Renal cortex interstitium (tissue), 11 donors: Measurements from ENCODE around the gene DNAJB12. TPM values are rescaled to one million over a fixed set of nuclear protein-coding genes. Genes with fewer than 3 reads are reported as not detected.
"Not testable (repeated sequence)": the region's sequence is repeated elsewhere in the genome, so short reads cannot be mapped to it uniquely, and the experiment has no call there.

ENCODE experiments used
- DNase-seq, 11 donors: peaks; one replicate each; pipeline ENCODE4 v3.0.0-alpha.2; 2013; ENCODE audit warnings: low read depth in 9 of 11, low spot score in 4 of 11; ENCODE audit errors: extremely low read depth in 1 of 11
- polyA plus RNA-seq, 3 donors: library from polyadenylated mRNA; unstranded; fragments of 120-200 nt; gene quantifications; one replicate each; pipeline ENCODE4 v1.2.1, GENCODE V29; 2013; ENCODE audit not compliant: insufficient read length in 3 of 3

DNAJB12 gene
- polyA plus RNA-seq, 3 donors: 29.1 to 38.3 (median 35.6) TPM

DNA sequence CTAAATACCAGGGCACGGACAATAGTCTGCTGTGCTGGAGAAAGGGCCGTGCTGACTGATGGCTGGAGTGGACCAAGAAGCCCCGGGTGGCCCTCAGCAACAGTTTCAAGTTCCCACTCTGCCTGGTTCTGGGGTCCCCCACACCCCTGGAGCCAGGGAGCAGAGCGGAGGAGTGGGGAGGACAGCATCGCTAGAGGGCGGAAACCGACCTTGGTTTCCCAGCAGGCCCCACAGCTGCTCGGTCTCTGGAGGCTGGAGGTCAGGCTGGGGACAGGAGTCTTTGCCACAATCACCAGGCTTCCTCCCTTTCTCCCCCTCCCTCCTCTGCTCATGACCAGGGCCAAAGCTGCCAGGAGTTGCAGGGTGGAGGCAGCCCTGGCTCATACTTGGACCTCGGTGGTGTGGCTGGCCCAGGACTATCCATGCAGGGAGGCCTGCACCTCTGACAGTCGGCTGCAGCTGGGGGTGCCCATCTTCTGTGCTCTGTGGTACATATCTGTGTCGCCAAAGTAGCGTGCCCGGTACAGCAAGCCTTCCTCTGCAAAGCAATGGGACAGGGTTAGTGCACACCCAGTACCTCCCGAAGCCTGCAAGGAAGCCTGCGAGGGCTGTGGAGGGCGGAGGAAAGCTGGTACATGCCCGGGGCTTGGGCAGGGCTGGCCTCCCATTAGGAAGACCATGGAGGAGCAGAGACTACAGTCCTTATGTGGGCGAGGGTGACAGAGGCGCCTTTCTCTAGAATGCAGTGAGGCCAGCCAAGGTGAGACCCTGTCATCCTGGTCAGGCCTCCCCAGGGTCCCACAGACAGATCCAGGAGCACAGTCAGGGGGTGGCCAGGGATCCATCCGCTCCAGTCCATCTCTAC is 19.1 kb downstream of the DNAJB12 start:
- no peak for DNase-seq

DNA sequence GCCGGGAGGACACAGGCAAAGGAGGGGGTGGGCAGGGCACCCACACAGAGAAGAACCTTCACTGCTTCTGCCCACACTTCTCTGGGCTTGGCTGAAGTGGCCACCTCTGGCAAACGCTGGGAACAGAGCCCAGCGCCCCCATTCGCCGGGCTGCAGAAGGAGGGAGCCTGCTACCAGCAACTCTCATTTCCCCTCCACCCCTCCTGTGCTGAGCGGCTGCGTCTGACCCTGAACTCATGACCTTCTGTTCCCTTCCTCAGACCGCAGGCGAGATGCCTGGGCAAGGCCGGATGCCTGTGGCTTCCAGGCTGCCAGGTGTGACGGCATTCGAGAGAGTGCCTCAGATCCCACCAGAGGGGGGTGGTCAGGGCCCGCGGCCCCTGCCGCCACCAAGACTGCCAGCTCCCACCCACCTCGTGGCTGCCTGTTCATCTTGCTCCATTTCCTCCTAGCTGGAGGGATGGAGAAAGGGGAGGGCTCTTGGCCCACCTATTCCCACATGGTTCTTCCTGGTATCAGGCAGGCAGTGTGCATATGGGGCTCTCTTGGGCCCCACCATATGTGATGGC is 19.8 kb downstream of the DNAJB12 start:
- DNase-seq: peak in 1 of 11 donors; percentile 55

- peak in 3 of 11 donors; percentile 71 to 79 (median 75) for DNase-seq
Measured at GRCh38 chr10:72334196-72334824, 20.4 kb downstream of the DNAJB12 start.

DNA sequence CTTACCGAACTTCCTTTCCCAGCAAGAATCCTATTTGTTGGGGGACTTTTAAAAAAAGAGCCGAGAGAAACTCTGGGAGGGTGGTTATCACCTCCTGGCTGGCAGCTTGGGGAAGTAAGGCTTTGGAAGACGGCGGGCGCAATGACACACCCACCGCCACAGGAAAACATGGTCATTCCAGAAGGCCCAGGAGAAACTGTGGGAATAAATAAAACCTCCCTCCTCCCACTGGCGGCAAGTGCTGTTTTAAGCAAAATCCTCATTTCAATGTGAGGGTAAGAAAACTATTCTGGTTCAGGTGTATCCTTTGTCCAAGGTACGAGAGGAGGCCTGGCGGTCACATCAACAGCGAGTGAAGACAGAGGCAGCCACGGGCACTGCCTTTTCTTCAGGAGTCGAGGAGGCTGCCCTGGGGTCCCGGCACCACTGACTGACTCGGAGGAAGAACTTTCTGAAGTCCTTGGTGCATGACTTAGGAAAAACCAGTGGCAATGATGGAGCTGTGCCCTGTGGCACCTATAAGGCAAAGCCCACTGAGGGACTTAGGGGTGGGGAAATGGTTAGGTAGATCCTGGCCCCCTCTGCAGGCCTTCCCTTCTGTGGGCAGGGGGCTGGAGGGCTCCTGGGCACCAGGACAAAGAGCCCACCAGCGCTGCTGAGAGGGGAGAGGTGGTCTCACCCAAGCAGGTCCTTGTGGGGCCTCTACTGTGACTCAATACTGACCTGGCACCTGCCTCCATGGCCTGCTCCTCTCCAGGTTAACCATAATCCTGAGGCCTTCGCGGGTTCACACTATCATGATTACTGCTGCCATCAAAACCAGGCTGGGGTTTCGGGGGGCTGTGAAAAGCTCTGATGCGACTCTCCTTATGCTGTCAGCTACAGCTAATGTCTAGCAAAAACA is 21.4 kb downstream of the DNAJB12 start:
- no peak for DNase-seq

DNA sequence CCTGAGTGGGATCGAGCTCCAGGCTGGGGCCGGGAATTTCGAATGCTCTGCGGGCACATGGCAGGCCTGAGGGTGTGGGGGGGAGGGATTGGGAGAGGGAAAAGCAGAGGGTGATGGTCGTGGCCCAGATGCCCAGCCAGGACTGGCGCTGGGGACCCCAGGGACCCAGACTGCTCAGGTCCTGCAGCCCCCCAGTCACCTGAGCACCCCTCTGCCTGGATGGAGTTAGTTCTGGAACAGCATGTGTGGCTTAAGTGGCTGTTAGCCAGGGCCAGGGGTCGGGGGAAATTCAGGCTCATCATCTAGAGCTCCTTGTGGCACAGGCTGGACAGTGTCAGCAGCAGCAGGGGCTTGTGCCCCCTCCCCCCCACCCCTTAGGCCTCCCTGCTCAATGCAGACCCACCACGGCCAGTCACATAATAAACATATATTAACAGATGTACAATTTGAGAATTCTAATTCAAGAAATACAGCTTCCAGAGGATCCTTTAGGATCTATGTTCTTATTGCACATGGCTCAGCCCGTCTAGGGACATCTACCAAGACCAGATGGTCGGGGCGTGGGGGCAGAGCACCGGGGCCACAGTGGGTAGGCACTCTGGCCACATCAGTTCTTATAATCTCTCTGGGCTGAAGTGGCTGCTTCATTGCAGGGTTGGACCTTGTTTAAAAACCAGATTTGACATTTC is 22.2 kb downstream of the DNAJB12 start:
- DNase-seq: no peak

GRCh38 chr10:72331575-72332422 is 22.9 kb downstream of the DNAJB12 start:
- peak in 7 of 11 donors; percentile 81 to 91 (median 87) for DNase-seq

GRCh38 chr10:72330069-72330426 is 24.7 kb downstream of the DNAJB12 start:
- DNase-seq: no peak

DNA sequence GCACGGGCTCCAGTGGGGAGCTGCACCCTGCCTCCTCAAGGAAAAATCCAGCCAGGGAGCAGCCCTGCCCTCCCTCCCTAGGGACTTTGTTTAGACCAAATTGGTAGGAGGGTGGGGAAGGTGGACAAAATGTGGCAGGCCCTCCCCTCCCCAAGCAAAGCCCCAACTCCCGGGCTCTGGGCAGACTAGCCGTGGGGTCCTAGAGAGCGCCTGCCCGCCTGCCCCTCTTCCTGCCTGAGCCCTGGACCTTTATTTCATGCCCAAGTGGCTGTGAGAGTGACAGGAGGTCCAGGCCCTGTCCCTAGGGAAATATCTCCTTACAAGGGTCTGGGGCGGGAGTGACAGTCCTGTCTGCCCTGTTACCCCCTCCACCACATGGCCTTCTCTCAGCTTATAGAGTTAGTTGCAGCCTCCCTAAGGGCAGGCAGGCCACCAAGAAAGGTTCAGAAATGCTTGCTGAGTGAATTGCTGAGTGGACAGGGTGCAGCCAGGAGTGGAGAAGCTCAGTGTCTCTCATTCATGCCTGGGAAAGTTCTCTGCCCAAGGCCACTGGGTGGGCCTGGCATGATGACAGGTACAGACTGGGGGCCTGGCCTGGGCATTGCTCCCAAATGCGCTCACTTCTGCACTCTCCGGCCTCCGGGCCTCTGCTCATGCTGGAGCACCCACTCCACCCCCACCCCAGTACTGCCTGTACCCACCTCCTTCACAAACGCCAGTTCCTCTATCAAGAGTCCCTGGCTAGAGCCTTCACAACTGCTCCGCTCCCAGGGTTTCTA is 25.2 kb downstream of the DNAJB12 start:
- no peak for DNase-seq

GRCh38 chr10:72328829-72329204 is 25.9 kb downstream of the DNAJB12 start:
- no peak for DNase-seq

GRCh38 chr10:72328045-72328828 is 26.5 kb downstream of the DNAJB12 start:
- peak in 1 of 11 donors; percentile 56 for DNase-seq

DNA sequence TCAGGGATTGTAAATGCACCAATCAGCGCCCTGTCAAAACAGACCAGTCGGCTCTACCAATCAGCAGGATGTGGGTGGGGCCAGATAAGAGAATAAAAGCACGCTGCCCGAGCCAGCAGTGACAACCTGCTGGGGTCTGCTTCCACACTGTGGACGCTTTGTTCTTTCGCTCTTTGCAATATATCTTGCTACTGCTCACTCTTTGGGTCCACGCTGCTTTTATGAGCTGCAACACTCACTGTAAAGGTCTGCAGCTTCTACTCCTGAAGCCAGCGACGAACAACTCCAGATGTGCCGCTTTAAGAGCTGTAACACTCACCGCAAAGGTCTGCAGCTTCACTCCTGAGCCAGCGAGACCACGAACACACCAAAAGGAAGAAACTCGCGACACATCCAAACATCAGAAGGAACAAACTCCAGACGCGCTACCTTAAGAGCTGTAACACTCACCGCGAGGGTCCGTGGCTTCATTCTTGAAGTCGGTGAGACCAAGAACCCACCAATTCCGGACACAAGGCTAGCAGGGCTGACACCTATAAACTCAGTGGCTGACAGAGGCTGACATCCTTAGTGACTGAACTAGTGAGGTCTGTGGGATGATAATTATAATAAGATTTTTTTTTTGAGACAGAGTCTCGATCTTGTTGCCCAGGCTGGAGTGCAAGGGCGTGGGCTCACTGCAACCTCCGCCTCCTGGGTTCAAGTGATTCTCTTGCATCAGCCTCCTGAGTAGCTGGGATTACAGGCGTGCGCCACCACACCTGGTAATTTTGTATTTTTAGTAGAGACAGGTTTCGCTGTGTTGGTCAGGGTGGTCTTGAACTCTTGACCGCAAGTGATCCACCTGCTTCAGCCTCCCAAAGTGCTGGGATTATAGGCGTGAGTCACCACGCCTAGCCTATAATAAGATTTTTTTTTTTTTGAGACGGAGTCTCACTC is 27.8 kb downstream of the DNAJB12 start:
- not testable (repeated sequence) for DNase-seq

DNA sequence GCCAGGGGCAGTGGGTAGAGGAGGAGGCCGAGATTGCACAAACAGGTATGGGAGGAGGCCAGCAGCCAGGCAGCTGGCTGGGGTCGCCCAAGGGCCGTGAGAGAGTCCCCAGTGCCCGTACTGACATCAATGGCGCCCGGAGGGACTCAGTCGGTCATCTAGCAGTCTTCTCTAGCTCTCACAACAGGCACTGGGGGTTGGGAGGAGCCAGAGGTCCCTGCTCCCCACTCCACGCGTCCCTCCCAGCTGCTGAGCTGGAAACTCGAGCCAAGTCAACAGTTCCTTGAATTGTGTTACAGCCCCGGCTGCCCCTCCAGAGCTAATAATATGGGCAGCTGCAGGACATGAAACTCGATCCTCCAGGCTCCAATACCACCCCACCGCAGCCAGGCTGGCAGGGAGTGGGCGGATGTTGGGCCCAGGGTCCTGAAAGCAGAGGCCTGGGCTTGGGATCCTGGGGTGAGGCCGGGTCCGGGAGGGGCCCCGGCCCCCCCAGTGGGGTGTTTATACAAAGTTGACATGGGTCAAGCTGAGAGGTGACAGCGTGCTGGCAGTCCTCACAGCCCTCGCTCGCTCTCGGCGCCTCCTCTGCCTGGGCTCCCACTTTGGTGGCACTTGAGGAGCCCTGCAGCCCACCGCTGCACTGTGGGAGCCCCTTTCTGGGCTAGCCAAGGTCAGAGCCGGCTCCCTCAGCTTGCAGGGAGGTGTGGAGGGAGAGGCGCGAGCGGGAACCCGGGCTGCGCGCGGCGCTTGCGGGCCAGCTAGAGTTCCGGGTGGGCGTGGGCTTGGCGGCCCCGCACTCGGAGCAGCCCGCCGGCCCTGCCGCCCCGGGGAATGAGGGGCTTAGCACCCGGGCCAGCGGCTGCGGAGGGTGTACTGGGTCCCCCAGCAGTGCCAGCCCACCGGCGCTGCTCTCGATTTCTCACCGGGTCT is 29.2 kb downstream of the DNAJB12 start:
- DNase-seq: peak in 6 of 11 donors; percentile 75 to 87 (median 84)

- no peak for DNase-seq
Measured at GRCh38 chr10:72323771-72324191, 30.9 kb downstream of the DNAJB12 start.

DNA sequence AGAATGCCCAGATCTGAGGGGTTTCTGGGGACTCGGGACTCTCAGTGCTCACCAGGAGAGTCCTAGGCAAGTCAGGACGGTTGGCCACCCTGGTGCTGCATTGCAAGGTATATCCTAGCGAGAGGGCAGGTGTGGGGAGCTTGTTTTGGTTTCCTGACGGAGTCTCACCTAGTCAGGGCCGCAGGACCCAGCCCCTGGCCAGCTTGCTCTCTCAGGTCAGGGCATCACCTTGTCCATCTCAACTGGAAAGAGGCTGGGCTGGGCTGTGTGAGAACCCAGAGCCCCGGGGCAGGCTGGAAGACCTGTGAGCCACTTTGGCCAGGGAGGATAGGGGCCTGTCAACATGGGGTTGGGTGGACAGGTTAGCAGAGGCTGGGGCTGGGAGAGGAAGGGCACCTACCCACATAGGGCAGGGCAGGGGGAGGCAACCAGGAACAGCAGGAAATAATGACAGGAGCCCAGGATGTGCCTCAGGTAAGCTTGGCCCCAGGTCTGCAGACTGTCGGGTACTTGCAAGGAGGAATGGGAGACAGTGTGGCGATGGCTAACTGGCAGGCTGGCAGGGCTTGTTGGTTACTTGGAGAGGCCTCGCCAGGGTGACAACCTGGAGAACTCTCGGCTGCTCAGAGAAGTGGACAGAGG is 31.5 kb downstream of the DNAJB12 start:
- no peak for DNase-seq
